ENCODE results near the gene MBD4.

DNA sequence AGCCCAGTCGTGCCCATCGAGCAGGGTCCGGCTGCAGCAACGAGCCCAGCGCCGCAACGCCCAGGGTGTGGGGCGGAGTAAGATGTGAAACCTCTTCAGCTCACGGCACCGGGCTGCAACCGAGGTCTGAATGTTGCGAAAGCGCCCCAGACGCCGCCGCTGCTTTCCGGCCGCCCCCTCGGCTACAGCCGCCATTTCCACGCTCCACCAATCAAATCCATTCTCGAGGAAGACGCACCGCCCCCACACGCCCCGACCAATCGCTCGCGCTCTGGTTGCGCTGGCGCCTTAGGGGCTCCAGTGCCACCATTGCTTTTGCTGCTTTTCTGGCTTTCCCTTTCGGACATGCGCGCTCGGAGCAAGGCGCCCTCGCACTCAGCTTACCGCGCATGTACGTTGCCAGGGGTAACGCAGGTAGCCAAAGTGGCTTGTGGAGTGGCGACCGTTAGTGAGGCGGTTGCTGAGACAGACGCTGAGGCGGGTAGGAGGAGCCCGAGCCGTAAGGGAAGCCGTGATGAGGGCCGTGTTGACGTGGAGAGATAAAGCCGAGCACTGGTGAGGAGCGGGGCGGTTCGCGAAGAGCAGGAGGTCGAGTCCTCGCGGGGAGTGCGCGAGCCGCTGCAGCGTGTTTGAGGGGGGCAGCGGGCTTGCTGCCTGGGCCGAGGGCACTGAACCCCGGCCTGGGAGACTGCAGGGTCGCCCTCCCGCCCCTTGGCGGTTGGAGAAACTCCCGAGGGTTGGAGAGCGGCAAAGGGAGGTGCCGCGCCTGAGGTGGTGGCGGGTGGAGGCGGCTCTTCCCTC, at the start of gene MBD4, which contains the start of gene IFT122:
- TF ChIP-seq POLR2AphosphoS5 (IDR thresholded peaks at IDR 0.05) = peak; percentile 81 to 91
- TF ChIP-seq, protein P1, sequence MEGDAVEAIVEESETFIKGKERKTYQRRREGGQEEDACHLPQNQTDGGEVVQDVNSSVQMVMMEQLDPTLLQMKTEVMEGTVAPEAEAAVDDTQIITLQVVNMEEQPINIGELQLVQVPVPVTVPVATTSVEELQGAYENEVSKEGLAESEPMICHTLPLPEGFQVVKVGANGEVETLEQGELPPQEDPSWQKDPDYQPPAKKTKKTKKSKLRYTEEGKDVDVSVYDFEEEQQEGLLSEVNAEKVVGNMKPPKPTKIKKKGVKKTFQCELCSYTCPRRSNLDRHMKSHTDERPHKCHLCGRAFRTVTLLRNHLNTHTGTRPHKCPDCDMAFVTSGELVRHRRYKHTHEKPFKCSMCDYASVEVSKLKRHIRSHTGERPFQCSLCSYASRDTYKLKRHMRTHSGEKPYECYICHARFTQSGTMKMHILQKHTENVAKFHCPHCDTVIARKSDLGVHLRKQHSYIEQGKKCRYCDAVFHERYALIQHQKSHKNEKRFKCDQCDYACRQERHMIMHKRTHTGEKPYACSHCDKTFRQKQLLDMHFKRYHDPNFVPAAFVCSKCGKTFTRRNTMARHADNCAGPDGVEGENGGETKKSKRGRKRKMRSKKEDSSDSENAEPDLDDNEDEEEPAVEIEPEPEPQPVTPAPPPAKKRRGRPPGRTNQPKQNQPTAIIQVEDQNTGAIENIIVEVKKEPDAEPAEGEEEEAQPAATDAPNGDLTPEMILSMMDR (IDR thresholded peaks at IDR 0.05) = peak in 3 of 6 experiments; percentile 14 to 35 (median 18)
- TF ChIP-seq POLR2A (IDR thresholded peaks at IDR 0.05) = peak in 3 of 4 donors; percentile 73 to 96 (median 90)
- TF ChIP-seq EP300 (IDR thresholded peaks at IDR 0.05) = no peak

All from upper lobe of left lung (tissue), 4 donors.